SK-N-DZ (cell line): Measurements from ENCODE around the gene TRIM40.
"Not testable (repeated sequence)": the region's sequence is repeated elsewhere in the genome, so short reads cannot be mapped to it uniquely, and the experiment has no call there.

ENCODE experiments used
- DNase-seq: peaks from one replicate; pipeline ENCODE4 v3.0.0-alpha.2; 2015; ENCODE audit warnings: low spot score

The TRIM40 gene

DNA sequence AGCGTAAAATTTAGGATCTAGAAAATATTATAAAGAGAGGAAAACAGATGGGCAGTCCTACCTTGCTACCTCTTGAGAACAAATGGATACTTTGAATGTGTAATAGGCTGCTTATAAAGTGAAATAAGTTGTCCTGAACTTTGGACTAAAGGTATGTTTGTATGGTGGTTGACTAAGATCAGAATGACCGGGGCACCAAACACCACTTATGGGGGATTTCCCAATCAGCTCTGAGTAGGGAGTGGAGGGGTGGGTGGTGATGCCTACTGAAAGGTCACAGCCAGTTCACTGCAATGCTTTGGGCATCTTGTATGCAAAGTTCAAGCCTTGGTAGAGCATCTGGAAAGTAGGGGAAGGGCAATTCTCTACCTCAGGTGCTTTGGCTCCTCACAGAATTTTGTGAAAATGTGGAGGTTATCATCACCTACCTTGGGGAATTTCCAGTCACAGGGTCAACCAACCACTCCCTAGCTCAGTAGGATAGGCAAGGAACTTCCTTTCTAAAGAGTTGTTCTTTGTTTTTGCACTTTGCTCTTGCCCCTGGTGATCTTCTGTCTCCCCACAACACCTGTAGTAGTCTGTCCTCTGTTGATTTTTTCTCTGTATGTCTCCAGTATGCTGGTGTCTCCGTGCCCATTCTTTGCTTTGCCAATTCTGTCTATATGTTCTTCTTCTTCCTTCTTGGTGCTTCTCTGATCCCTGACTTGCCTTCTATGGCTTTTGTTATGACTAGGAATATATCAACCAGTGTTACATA is 22.8 kb upstream of the TRIM40 start, which contains the start of gene TRIM31:
TRIM31 (minus strand) TSS at position 88 of the 757 bp plus-strand sequence. CDS start 285 bp downstream, outside the sequence.
- DNase-seq: no peak

DNA sequence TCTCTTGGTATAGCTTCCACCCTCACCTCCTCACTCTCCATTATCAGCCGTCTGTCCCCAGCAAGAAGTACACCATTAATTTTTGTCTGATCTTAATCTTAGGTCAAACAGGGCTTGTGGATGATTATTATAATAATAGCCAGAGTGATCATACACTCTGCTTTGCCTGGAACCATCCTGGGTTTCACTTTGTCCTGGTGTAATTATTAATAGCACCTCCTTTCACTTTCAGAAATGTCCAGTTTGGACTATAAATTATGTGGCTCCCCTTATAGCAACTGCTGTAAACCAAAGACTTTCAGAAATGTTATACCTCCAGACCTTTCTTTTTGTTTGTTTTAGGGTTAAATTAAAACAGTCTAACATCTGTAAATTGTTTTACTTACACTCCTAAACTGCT is 22.1 kb upstream of the TRIM40 start:
- no peak for DNase-seq

GRCh38 chr6:30116724-30117123 is 19.2 kb upstream of the TRIM40 start:
- no peak for DNase-seq

DNA sequence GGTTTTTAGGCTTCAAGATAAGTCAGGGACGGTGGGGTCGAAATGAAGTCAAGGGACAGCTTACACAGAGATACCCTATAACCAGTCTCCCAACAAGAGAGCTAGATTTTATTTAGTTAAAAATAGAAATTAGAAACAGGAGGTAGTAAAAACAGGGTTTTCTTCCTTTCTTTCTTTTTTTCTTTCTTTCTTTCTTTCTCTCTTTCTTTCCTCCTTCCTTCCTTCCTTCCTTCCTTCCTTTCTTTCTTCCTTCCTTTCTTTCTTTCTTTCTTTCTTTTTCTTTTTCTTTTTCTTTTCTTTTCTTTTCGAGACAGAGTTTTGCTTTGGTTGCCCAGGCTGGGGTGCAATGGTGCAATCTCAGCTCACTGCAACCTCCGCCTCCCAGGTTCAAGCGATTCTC is 17.2 kb upstream of the TRIM40 start:
- not testable (repeated sequence) for DNase-seq

- no peak for DNase-seq
Measured at GRCh38 chr6:30121446-30122366, 14.2 kb upstream of the TRIM40 start.

DNA sequence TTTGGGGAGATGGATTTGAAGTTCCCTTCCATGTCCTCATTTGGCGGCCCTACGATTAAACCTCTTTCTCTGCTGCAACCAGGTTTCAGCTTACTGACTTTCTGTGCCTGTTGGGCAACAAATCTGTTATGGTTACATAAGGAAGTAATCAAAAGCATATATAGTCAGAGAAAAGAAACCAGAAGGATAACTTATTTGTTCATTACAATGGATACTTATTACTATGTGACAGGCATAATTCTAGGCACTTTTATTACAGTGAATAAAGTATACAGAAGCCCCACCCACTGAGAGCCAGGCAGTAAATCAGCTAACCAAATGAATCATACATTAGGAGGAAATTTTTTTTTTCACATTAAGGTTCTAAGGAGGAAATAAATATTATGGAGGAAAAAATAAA is 13.4 kb upstream of the TRIM40 start:
- DNase-seq: no peak

GRCh38 chr6:30127238-30128093 is 8.5 kb upstream of the TRIM40 start:
- DNase-seq: no peak

GRCh38 chr6:30129265-30130178 is 6.4 kb upstream of the TRIM40 start:
- DNase-seq: no peak

DNA sequence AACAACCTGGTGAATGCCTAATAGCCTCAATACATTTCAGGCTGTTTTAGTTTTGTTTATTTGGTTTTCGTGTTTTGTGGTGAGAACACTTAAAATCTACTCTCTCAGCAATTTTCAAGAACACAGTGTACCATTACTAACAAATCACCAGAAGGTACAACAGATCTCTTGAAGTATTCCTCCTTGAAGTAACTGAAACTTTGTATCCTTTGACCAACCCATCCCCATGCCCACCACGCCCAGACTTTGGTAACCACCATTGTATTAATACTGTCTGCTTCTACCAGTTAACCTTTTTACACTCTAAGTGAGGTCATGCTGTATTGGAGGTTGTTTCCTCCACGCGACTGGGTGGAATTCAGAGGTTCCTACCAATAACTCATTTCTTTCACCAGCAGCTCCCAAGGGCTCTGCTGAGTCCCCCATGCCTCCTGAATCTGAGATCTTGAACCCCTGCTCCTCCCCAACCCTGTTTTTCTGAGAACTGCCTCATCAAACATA is 5.7 kb upstream of the TRIM40 start:
- DNase-seq: no peak

DNA sequence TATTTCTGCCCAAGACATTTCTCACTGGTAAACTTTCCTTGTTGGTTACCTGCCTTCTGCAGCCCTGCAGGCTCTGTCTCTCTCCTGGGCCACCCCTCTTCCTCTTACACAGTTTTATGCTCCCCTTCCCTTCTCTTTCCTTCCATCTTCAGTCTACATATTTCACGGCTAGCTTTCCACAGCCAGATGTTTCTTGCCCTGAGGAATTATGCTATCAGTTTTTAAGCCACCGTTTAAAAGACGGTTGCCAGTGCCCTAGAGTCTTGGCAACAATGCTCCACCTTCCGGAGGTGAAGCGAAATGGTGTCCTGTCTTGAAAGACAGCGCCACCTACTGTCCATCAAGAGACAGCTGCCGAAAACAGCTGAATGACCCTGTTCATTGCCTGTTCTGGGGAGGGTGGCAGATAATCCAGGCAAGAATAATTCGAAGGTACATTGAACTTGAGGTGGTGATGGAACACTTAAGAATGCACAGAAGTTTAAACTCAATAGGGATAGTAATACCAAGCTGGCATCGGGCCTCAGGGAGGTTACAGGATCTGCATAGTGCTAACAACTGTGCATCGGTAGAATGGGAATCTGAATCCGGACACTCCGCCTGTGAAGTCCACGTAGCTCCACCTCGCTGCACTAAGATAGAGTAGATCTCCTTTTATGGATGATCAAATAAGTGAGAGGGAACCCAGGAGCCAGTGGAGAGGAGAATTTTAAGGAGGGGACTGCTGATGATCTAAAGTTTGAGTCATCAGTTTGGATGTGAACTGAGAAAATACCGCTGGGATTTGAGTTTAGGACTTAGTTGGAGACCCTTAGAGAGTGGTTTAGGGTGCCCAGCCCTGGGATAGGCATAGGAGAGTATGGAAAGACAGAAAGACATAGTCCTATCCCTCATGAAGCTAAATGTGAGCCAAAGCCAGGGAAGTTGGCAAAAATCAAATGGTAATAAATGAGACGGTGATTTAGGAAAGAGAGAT is 4.8 kb upstream of the TRIM40 start:
- peak; percentile 82 for DNase-seq

DNA sequence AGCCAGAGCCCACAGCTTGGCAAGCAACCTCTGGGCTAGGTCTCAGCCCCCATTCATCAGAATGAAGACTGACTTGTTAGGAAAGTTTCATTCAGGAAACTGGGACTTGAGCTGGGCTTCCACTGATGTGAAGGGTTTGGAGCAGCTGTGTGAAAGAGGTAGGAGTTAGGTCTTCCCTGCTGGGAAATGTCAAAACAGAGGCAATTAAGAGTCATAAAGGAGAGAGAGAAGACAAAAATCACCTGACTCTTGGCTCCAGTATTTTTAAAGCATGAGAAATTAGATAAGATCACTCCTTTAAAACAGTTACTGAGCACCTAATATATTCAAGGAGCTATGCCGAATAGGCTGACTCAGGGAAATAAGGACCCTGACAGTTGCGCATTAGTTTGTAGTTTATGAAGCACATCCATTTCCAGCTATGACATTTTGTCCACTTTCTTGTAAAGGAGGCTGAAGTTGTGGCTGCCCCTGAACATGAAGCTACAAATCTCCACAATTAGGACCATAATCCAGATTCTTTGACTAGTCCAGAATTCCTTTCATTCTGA is 3.9 kb upstream of the TRIM40 start:
- no peak for DNase-seq

GRCh38 chr6:30135147-30135546 is 793 bp upstream of the TRIM40 start:
- DNase-seq: no peak

- no peak for DNase-seq
Measured at GRCh38 chr6:30136570-30137286, 788 bp downstream of the TRIM40 start.

- DNase-seq: not testable (repeated sequence)
Measured at GRCh38 chr6:30140240-30140639, 4.3 kb downstream of the TRIM40 start.

DNA sequence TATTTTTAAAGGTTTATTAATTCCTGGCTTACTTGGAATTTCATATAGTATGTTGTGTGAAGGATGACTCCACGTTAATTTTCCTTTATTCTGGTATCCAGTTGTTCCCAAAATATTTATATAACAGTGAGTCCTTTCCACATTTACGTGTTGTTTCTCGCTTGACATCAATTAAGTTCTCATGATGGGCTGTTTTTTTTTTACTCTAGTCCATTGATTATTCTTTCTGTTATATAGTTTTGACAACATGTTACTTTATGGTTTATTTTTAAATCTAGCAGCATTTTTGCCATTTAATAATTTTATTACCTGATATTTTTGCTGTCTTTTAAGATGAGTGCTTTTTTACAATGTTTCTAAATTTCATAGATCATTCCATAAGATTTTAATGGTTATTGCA is 6.7 kb downstream of the TRIM40 start:
- DNase-seq: no peak

- DNase-seq: peak; percentile 74
Measured at GRCh38 chr6:30143780-30144179, 7.8 kb downstream of the TRIM40 start.

DNA sequence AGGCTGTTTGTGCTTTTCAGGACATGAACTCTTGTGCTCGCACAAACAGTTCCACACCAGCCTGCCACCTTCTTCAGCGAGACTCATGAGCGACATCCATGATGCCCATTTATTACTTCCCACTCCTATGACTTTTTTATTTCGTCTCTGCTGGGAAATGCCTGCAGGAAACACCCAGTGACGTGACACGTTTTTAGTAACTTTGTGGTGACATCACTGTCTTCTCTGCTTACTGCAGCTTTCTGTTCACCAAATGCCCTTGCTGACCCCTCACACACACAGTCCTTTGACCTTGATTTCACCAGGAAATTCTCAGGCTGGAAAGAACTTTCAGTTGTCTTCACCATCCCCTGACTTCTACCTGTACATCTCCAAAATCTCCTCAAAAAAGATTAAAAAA is 8.9 kb downstream of the TRIM40 start:
- no peak for DNase-seq

- no peak for DNase-seq
Measured at GRCh38 chr6:30145818-30146217, 9.9 kb downstream of the TRIM40 start.
